Sigmoid colon (tissue), 4 donors: ENCODE data around the gene RAET1G.

ENCODE experiments used
- EP300 ChIP-seq, 4 donors: sonication (generic); formaldehyde crosslinking; IDR thresholded peaks; one replicate each; pipeline ENCODE4 v1.6.1; 2017; ENCODE audit warnings: antibody characterized with exemption in 4 of 4
- POLR2AphosphoS5 ChIP-seq, 4 donors: sonication (generic); formaldehyde crosslinking; IDR thresholded peaks; one replicate each; pipeline ENCODE4 v1.6.1; 2017; ENCODE audit warnings: antibody characterized with exemption in 4 of 4

GRCh38 chr6:149961728-149962425 is 39.0 kb upstream of the RAET1G start:
- TF ChIP-seq EP300 (IDR thresholded peaks at IDR 0.05), result no peak
- TF ChIP-seq POLR2AphosphoS5 (IDR thresholded peaks at IDR 0.05), result no peak
